ENCODE results near the gene ZNF280B. TPM values are rescaled to one million over a fixed set of nuclear protein-coding genes. Genes with fewer than 3 reads are reported as not detected.

Gene ZNF280B
- total and polyA plus RNA-seq, 9 of the 15 experiments (the other 6 are each of a cell fraction or from before 2014, with no cell fraction given) = 7.7 to 29.9 (median 20.0) TPM

DNA sequence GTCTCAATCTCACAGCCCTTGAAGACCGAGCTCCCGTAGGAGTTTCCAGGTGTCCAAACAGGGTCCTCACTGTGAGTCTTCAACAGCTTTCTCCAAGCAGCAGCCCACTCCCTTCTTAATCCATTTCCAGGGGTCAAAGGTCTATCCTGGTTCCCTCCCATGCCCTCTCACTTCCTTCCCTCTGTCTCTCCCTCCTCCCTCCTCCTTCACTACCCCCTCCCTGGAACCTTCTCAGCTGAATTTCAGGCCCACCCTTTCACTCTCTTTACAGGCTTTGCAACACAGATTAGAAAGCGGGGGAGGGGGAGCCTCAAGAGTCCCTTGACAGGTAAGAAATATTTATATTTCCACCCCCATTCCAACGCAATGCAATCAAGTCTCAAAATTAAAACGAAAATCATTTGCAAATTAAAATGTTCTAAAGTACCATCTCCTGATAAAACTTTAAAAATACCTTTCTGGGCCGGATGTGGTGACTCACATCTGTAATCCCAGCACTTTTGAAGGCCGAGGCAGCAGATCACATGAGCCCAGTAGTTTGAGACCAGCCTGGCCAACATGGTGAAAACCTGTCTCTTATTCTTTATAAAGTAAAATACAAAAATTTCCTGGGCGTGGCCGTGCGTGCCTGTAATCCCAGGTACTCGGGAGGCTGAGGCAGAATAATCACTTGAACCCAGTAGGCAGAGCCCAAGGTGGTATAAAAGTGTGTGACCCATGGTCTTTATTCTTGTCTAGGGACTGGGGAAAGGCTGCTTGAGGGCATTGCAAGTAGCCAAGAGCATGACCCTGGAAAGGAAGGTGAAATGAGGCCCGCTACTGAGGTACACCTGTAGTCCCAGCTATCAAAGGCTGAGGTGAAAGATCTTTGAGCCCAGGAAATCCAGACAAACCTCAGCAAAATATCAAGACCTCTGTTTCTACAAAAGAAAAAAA lies 12.4 kb upstream of the ZNF280B start (continued):
- TF ChIP-seq SLC30A9 (CRISPR knock-in tag; IDR thresholded peaks at IDR 0.05) (no peak), TOE1 (IDR thresholded peaks at IDR 0.05; ENCODE audit: borderline replicate concordance) (no peak), TOE1 (CRISPR knock-in tag; IDR thresholded peaks at IDR 0.05; ENCODE audit: borderline replicate concordance, low read depth) (no peak), ARID2 (IDR thresholded peaks at IDR 0.05) (no peak), TAF7 (tag; IDR thresholded peaks at IDR 0.05) (no peak), XRCC5 (IDR thresholded peaks at IDR 0.05; ENCODE audit: low read depth, low read length) (no peak), ZNF121 (CRISPR knock-in tag; conservative IDR thresholded peaks at IDR 0.05) (no peak), MTA2 (IDR thresholded peaks at IDR 0.05; ENCODE audit: low read depth) (no peak), DDX20 (tag; IDR thresholded peaks at IDR 0.05; ENCODE audit: low read depth) (no peak), NFE2 (IDR thresholded peaks at IDR 0.05; ENCODE audit: low read depth) (no peak), HDAC2 (IDR thresholded peaks at IDR 0.05) (no peak), ZNF354B (CRISPR knock-in tag; IDR thresholded peaks at IDR 0.05) (no peak), BRCA1 (IDR thresholded peaks at IDR 0.05) (no peak), BRCA1 (CRISPR knock-in tag; IDR thresholded peaks at IDR 0.05) (no peak), ZC3H8 (IDR thresholded peaks at IDR 0.05) (no peak), SAP30 (IDR thresholded peaks at IDR 0.05; ENCODE audit: borderline replicate concordance, insufficient read depth, low read depth, low read length, poor library complexity, severe bottlenecking) (no peak), KDM5B (IDR thresholded peaks at IDR 0.05; ENCODE audit: insufficient replicate concordance, low read depth, low read length) (no peak), DMBX1 (CRISPR knock-in tag; IDR thresholded peaks at IDR 0.05; ENCODE audit: borderline replicate concordance) (no peak)
- TF ChIP-seq, protein P1, sequence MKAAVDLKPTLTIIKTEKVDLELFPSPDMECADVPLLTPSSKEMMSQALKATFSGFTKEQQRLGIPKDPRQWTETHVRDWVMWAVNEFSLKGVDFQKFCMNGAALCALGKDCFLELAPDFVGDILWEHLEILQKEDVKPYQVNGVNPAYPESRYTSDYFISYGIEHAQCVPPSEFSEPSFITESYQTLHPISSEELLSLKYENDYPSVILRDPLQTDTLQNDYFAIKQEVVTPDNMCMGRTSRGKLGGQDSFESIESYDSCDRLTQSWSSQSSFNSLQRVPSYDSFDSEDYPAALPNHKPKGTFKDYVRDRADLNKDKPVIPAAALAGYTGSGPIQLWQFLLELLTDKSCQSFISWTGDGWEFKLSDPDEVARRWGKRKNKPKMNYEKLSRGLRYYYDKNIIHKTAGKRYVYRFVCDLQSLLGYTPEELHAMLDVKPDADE (conservative IDR thresholded peaks at IDR 0.05; ENCODE audit: control insufficient read depth, low read depth, low read length) = no peak
- TF ChIP-seq, protein P2, sequence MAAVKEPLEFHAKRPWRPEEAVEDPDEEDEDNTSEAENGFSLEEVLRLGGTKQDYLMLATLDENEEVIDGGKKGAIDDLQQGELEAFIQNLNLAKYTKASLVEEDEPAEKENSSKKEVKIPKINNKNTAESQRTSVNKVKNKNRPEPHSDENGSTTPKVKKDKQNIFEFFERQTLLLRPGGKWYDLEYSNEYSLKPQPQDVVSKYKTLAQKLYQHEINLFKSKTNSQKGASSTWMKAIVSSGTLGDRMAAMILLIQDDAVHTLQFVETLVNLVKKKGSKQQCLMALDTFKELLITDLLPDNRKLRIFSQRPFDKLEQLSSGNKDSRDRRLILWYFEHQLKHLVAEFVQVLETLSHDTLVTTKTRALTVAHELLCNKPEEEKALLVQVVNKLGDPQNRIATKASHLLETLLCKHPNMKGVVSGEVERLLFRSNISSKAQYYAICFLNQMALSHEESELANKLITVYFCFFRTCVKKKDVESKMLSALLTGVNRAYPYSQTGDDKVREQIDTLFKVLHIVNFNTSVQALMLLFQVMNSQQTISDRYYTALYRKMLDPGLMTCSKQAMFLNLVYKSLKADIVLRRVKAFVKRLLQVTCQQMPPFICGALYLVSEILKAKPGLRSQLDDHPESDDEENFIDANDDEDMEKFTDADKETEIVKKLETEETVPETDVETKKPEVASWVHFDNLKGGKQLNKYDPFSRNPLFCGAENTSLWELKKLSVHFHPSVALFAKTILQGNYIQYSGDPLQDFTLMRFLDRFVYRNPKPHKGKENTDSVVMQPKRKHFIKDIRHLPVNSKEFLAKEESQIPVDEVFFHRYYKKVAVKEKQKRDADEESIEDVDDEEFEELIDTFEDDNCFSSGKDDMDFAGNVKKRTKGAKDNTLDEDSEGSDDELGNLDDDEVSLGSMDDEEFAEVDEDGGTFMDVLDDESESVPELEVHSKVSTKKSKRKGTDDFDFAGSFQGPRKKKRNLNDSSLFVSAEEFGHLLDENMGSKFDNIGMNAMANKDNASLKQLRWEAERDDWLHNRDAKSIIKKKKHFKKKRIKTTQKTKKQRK (IDR thresholded peaks at IDR 0.05; ENCODE audit: borderline replicate concordance, low read depth, low read length) = no peak

Data from K562 (cell line).